Suprapubic skin (tissue), 4 donors: Measurements from ENCODE around the gene SKP2.

Experiments
- EP300 ChIP-seq: sonication (generic); formaldehyde crosslinking; IDR thresholded peaks from one replicate; pipeline ENCODE4 v1.6.1; 2017; ENCODE audit warnings: antibody characterized with exemption
- POLR2A ChIP-seq, 2 donors: fragments of 450-650 bp; IDR thresholded peaks; one replicate each; pipeline ENCODE4 v1.6.1; 2017; ENCODE audit warnings: antibody characterized with exemption in 2 of 2, mild to moderate bottlenecking in 2 of 2, moderate library complexity in 2 of 2
- POLR2AphosphoS5 ChIP-seq, 3 donors: sonication (generic); formaldehyde crosslinking; IDR thresholded peaks; one replicate each; pipeline ENCODE4 v1.6.1; 2017; ENCODE audit warnings: antibody characterized with exemption in 3 of 3
- TF ChIP-seq, protein P1 (sequence below), 2 donors: fragments of 200-600 bp in 1 of 2; fragments of 450-650 bp in 1 of 2; sonication (generic) in 1 of 2; IDR thresholded peaks; one replicate each; pipeline ENCODE4 v1.5.1; 2016 to 2019; ENCODE audit warnings: antibody characterized with exemption in 2 of 2, mild to moderate bottlenecking in 1 of 2, moderate library complexity in 1 of 2

GRCh38 chr5:36217988-36218387 lies 66.1 kb downstream of the SKP2 start:
- TF ChIP-seq, protein P1, sequence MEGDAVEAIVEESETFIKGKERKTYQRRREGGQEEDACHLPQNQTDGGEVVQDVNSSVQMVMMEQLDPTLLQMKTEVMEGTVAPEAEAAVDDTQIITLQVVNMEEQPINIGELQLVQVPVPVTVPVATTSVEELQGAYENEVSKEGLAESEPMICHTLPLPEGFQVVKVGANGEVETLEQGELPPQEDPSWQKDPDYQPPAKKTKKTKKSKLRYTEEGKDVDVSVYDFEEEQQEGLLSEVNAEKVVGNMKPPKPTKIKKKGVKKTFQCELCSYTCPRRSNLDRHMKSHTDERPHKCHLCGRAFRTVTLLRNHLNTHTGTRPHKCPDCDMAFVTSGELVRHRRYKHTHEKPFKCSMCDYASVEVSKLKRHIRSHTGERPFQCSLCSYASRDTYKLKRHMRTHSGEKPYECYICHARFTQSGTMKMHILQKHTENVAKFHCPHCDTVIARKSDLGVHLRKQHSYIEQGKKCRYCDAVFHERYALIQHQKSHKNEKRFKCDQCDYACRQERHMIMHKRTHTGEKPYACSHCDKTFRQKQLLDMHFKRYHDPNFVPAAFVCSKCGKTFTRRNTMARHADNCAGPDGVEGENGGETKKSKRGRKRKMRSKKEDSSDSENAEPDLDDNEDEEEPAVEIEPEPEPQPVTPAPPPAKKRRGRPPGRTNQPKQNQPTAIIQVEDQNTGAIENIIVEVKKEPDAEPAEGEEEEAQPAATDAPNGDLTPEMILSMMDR (IDR thresholded peaks at IDR 0.05), result no peak
- TF ChIP-seq POLR2A (IDR thresholded peaks at IDR 0.05), result no peak
- no peak for TF ChIP-seq POLR2AphosphoS5 (IDR thresholded peaks at IDR 0.05)
- no peak for TF ChIP-seq EP300
